AG04450 (cell line): ENCODE data around the gene PAX5. TPM values are rescaled to one million over a fixed set of nuclear protein-coding genes. Genes with fewer than 3 reads are reported as not detected.

Experiments
- CTCF ChIA-PET: fragments of 300-600, 350-600 bp; formaldehyde crosslinking; extraction: SDS; loops from one replicate; lab custom pipeline; 2022; ENCODE audit warnings: antibody characterized with exemption, inconsistent platforms; lab: Charles Lee
- POLR2A ChIA-PET: fragments of 350-600 bp; formaldehyde crosslinking; extraction: SDS; loops from one replicate; lab custom pipeline; 2021; ENCODE audit warnings: antibody characterized with exemption, inconsistent platforms; lab: Yijun Ruan, JAX
- DNase-seq: peaks from one replicate; pipeline ENCODE4 v3.0.0-alpha.2; 2011; ENCODE audit warnings: low read depth, low spot score
- H3K27ac ChIP-seq: one replicate; pipeline ENCODE4 v1.5.1; 2012; ENCODE audit warnings: low read depth, low read length, control low read depth
- H3K27me3 ChIP-seq: one replicate; pipeline ENCODE4 v1.6.0; 2012; ENCODE audit warnings: low read length; ENCODE audit not compliant: control insufficient read depth, insufficient read depth
- H3K4me3 ChIP-seq: 2 replicates; pipeline ENCODE4 v1.5.1; 2011; ENCODE audit warnings: mild to moderate bottlenecking, low read depth, low read length, control low read depth
- H3K9me3 ChIP-seq: 2 replicates; pipeline ENCODE4 v1.5.1; 2012; ENCODE audit warnings: low read length; ENCODE audit not compliant: control insufficient read depth, insufficient read depth
- polyA plus RNA-seq: library from polyadenylated mRNA; depleted of rRNA; stranded (reverse); fragments of >200 nt; gene quantifications from 2 replicates; pipeline ENCODE4 v1.2.3, GENCODE V29; 2011
- TF ChIP-seq, protein P1 (sequence below): IDR thresholded peaks from 2 replicates; pipeline ENCODE4 v1.5.1; 2011; ENCODE audit warnings: low read depth, low read length, control low read depth, inconsistent platforms

PAX5 gene
- polyA plus RNA-seq, 1 experiment: not detected

- ChIA-PET CTCF (no interaction called here), POLR2A (no interaction called here)
- TF ChIP-seq, protein P1, sequence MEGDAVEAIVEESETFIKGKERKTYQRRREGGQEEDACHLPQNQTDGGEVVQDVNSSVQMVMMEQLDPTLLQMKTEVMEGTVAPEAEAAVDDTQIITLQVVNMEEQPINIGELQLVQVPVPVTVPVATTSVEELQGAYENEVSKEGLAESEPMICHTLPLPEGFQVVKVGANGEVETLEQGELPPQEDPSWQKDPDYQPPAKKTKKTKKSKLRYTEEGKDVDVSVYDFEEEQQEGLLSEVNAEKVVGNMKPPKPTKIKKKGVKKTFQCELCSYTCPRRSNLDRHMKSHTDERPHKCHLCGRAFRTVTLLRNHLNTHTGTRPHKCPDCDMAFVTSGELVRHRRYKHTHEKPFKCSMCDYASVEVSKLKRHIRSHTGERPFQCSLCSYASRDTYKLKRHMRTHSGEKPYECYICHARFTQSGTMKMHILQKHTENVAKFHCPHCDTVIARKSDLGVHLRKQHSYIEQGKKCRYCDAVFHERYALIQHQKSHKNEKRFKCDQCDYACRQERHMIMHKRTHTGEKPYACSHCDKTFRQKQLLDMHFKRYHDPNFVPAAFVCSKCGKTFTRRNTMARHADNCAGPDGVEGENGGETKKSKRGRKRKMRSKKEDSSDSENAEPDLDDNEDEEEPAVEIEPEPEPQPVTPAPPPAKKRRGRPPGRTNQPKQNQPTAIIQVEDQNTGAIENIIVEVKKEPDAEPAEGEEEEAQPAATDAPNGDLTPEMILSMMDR: no peak
- no peak for DNase-seq
- H3K9me3 ChIP-seq: peaks cover 6% of the 10 kb centered on the region
- no peak overlapping the region for H3K4me3 ChIP-seq
- H3K27ac ChIP-seq: no peak overlapping the region
- peaks cover 72% of the 10 kb centered on the region for H3K27me3 ChIP-seq
These were observed 48.1 kb downstream of the PAX5 start for GRCh38 chr9:36985769-36986467.

DNA sequence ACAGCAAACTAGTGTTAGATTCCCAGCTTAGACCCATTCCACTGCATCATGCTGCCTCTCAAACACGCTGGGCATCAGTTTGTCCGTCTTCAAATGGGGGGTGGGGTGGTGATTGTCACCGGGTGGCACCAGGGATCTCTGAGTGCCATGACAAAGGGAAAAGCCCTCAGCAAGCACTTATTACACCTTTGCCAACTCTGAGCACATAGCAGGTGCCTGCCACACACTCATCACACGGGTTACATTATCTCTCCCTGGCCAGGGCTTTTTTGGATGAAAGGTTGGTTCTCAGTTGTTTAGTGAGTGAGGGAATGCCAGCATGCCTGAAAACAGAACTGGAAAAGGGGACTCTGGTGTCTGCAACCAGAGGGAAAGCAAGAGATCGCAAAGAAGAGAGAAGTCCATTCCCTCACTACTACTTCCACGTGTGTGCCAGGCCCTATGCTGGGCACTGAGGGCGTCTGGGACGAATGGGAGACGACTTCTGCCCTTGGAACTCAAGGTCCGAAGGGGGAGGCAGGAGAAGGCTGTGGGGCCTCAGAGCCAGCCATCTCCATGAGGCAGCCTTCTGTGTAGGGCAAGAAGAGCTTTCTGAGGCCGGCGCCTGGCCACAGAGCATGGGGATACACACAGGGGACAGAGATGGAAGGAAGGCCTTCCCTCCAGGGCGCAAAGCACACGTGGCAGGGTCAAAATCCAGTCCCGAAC lies 48.9 kb downstream of the PAX5 start:
- ChIA-PET CTCF (no interaction called here), POLR2A (no interaction called here)
- peaks cover 72% of the 10 kb centered on the region for H3K27me3 ChIP-seq
- DNase-seq: no peak
- no peak overlapping the region for H3K27ac ChIP-seq
- TF ChIP-seq, protein P1: no peak
- H3K9me3 ChIP-seq: no peaks in the 10 kb centered on the region
- H3K4me3 ChIP-seq: no peak overlapping the region

DNA sequence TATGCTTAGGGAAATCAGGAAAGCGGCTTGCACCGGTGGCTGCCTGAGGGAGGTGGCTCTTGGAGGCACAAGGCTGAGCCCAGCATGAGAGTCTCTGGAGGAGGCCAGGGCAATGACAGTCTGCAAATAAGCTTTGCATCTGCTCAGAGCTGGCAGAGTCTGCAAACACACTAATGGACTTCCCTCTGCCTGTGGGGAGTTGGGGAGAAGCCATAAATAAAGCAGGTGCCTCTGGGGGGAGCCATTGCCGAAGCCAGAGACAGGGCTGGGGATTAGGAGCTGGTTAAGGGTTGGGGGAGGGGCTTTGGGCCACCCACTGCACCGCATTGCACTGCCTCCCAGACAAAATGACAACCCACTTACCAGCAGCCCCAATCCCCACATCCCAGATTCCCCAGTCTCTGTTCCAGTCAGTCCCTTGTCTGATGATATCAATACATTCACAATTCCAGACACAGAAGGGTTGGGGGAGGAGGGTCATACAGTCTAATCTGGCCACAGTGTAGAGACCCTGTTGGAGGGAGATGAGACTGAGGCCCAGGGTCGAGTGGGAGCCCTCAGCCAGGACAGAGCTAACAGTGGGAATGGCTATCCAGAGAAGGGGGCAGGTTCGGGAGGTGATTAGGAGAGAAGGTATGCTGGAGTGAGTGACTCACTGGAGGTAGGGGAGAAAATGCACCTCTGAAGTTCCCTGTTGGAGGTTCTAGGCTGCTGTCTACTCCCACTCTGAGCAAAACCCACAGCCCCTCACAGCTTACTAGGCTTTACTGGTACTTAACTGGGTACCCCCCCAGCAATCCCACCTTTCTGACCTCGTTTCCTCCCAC lies 53.7 kb downstream of the PAX5 start:
- DNase-seq: no peak

GRCh38 chr9:36976371-36977030 lies 57.6 kb downstream of the PAX5 start:
- peaks cover 18% of the 10 kb centered on the region for H3K27me3 ChIP-seq
- CTCF ChIA-PET: interaction anchor here (1.3 kb wide), 1 partner anchor 20 kb away, joined by 4 read pairs; no protein-coding TSS in a partner anchor
- no peak for DNase-seq

More for the DNA sequence above, 53.7 kb downstream of the PAX5 start:
- Histone ChIP-seq H3K27ac (no peak overlapping the region), H3K4me3 (no peak overlapping the region), H3K27me3 (peaks cover 38% of the 10 kb centered on the region), H3K9me3 (no peaks in the 10 kb centered on the region)
- TF ChIP-seq, protein P1: no peak
- ChIA-PET CTCF (interaction anchor here (0.6 to 1.0 kb wide), 2 partner anchors 15 to 30 kb away, joined by 4 to 6 read pairs; no protein-coding TSS in a partner anchor), POLR2A (no interaction called here)

More at GRCh38 chr9:36976371-36977030, 57.6 kb downstream of the PAX5 start:
- POLR2A ChIA-PET: no interaction called here
- no peak overlapping the region for H3K27ac ChIP-seq
- TF ChIP-seq, protein P1: no peak
- H3K9me3 ChIP-seq: no peaks in the 10 kb centered on the region
- no peak overlapping the region for H3K4me3 ChIP-seq
